ENCODE results near the gene ZNF518A. TPM values are rescaled to one million over a fixed set of nuclear protein-coding genes. Genes with fewer than 3 reads are reported as not detected.

The ZNF518A gene
- polyA plus RNA-seq, 1 donor from 2014 or later: 56.7 TPM

DNA sequence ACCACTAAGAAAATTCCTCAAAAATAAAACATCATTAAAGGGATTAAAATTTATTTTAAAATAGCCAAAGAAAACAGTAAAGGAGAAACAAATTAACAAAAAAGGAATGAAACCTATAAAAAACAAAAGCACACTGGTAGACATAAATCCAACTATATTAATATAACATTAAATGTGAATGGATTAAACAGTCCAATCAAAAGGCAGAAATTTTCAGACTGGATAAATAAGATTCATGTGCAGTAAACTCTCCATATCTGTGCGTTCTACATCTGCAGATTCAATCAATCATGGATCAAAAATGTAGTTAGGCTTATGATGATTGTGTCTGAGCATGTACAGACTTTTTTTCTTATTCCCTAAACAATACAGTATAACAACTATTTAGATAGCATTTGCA lies 42.6 kb downstream of the ZNF518A start:
- Histone ChIP-seq H3F3A (ENCODE audit: insufficient read depth, low read length, poor library complexity, severe bottlenecking) (no peaks in the 10 kb centered on the region), H3K4me2 (ENCODE audit: low read length) (no peak overlapping the region), H4K20me1 (ENCODE audit: insufficient read depth) (no peaks in the 10 kb centered on the region), H3K9me3 (ENCODE audit: low read length) (no peaks in the 10 kb centered on the region), H3K4me3 (ENCODE audit: low read length) (no peak overlapping the region), H3K79me2 (replicated peaks; ENCODE audit: insufficient read depth, low read length) (no peaks in the 10 kb centered on the region), H2AFZ (ENCODE audit: low read depth, low read length) (no peak overlapping the region), H3K27ac (ENCODE audit: low read length) (no peak overlapping the region), H3K36me3 (ENCODE audit: insufficient read depth, low read length) (no peaks in the 10 kb centered on the region), H3K9ac (ENCODE audit: low read length) (no peak overlapping the region), H3K27me3 (ENCODE audit: insufficient read depth, low read depth, low read length) (no peaks in the 10 kb centered on the region), H3K9me2 (ENCODE audit: insufficient read depth, low read length) (no peaks in the 10 kb centered on the region)
- TF ChIP-seq MXI1 (conservative IDR thresholded peaks at IDR 0.05; ENCODE audit: poor library complexity, severe bottlenecking): no peak
- no peak for TF ChIP-seq POLR2AphosphoS5 (IDR thresholded peaks at IDR 0.05)
- TF ChIP-seq, protein P1, sequence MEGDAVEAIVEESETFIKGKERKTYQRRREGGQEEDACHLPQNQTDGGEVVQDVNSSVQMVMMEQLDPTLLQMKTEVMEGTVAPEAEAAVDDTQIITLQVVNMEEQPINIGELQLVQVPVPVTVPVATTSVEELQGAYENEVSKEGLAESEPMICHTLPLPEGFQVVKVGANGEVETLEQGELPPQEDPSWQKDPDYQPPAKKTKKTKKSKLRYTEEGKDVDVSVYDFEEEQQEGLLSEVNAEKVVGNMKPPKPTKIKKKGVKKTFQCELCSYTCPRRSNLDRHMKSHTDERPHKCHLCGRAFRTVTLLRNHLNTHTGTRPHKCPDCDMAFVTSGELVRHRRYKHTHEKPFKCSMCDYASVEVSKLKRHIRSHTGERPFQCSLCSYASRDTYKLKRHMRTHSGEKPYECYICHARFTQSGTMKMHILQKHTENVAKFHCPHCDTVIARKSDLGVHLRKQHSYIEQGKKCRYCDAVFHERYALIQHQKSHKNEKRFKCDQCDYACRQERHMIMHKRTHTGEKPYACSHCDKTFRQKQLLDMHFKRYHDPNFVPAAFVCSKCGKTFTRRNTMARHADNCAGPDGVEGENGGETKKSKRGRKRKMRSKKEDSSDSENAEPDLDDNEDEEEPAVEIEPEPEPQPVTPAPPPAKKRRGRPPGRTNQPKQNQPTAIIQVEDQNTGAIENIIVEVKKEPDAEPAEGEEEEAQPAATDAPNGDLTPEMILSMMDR (IDR thresholded peaks at IDR 0.05; ENCODE audit: poor library complexity, severe bottlenecking): no peak

GRCh38 chr10:96176985-96177384 lies 46.9 kb downstream of the ZNF518A start:
- H2AFZ ChIP-seq (ENCODE audit: low read depth, low read length): no peak overlapping the region
- H3K9ac ChIP-seq (ENCODE audit: low read length): no peak overlapping the region
- no peak overlapping the region for H3K4me2 ChIP-seq (ENCODE audit: low read length)
- H3K79me2 ChIP-seq (replicated peaks; ENCODE audit: insufficient read depth, low read length): no peaks in the 10 kb centered on the region
- no peak overlapping the region for H3K27ac ChIP-seq (ENCODE audit: low read length)
- TF ChIP-seq, protein P1 (IDR thresholded peaks at IDR 0.05; ENCODE audit: poor library complexity, severe bottlenecking): no peak
- TF ChIP-seq POLR2AphosphoS5 (IDR thresholded peaks at IDR 0.05) (no peak), EZH2 (IDR thresholded peaks at IDR 0.05; ENCODE audit: borderline replicate concordance, insufficient read depth, low read length, poor library complexity, severe bottlenecking) (no peak), EP300 (conservative IDR thresholded peaks at IDR 0.05; ENCODE audit: poor library complexity, severe bottlenecking) (no peak), MXI1 (conservative IDR thresholded peaks at IDR 0.05; ENCODE audit: poor library complexity, severe bottlenecking) (no peak), SMC3 (conservative IDR thresholded peaks at IDR 0.05; ENCODE audit: poor library complexity) (no peak), REST (IDR thresholded peaks at IDR 0.05; ENCODE audit: borderline replicate concordance) (no peak)
- H4K20me1 ChIP-seq (ENCODE audit: insufficient read depth): no peaks in the 10 kb centered on the region
- H3K9me2 ChIP-seq (ENCODE audit: insufficient read depth, low read length): no peaks in the 10 kb centered on the region
- H3F3A ChIP-seq (ENCODE audit: insufficient read depth, low read length, poor library complexity, severe bottlenecking): no peaks in the 10 kb centered on the region
- H3K36me3 ChIP-seq (ENCODE audit: insufficient read depth, low read length): no peaks in the 10 kb centered on the region
- no peak overlapping the region for H3K4me3 ChIP-seq (ENCODE audit: low read length)
- no peaks in the 10 kb centered on the region for H3K9me3 ChIP-seq (ENCODE audit: low read length)
- H3K27me3 ChIP-seq (ENCODE audit: insufficient read depth, low read depth, low read length): no peaks in the 10 kb centered on the region
